NAMALWA (cell line): ENCODE results near the gene CSNK1D.

Source experiments
- DNase-seq: peaks from one replicate; pipeline ENCODE4 v3.0.0-alpha.2; 2015; ENCODE audit warnings: low spot score

Gene CSNK1D

DNA sequence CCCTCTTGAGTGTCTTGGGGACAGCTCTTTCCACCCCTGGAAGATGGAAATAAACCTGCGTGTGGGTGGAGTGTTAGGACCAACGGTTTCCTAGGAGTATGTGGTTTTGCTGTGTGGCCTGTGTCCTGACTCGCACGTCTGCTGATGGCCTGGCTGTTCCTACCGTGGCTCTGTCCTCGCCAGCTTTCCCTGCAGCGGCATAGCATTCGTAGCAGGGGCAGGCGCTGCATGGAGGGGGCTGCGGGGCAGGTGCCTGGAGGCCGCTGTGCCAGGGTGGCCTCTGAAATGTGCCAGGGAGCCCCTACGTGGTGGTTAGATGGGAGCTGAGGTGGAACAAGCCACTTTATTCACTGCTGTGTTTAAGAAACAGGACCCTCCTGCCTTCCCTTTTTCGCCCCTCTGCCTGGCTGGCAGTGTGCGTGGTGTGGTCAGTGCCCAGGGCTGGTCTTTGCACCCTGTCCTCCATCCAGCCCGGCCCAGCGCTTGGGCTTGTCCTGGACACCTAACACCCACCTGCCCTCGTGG is 34.0 kb downstream of the CSNK1D start:
- DNase-seq, result no peak

DNA sequence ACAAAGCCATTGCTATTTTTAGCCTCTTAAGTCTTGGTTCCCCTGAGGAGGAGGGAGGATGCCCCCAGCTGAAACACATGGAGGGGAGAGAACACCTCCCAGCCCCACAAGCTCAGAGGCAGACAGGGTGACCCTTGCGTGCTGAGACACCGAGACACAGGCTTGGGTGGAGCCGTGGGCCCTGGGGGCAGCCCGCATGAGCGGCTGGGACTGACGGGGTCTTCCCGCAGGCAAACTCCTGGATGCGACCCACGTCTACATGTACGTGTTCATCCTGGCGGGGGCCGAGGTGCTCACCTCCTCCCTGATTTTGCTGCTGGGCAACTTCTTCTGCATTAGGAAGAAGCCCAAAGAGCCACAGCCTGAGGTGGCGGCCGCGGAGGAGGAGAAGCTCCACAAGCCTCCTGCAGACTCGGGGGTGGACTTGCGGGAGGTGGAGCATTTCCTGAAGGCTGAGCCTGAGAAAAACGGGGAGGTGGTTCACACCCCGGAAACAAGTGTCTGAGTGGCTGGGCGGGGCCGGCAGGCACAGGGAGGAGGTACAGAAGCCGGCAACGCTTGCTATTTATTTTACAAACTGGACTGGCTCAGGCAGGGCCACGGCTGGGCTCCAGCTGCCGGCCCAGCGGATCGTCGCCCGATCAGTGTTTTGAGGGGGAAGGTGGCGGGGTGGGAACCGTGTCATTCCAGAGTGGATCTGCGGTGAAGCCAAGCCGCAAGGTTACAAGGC is 34.9 kb downstream of the CSNK1D start:
- no peak for DNase-seq

DNA sequence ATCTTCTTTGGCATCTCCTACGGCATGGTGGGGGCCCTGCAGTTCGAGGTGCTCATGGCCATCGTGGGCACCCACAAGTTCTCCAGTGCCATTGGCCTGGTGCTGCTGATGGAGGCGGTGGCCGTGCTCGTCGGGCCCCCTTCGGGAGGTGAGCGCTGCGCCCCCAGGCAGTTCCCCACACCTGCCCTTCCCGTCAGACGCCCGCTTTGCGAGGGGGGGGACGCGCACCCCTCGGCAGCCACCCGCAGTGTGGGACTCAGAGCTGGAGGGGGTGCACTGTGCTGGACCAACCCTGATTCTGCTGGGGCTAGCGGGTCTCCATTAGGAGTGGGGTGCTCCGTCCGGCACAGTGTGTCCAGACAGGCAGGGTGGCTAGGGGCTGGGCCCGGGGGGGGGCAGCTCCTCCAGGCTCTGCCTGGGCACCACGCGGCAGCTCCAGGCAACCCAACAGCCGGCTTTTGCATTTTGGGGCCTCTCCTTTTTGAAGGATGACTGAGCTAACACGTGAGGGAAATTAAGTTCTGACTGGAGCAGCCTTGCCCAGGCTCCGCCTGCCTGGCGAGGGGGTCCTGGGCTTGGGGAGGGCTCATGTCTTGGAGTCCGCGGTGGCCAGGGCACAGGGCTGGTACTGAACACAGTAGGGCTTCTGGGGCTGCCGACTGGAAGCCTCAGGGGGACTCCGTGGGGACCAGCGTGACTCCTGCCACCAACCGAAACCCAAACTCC is 35.6 kb downstream of the CSNK1D start:
- DNase-seq, result no peak

DNA sequence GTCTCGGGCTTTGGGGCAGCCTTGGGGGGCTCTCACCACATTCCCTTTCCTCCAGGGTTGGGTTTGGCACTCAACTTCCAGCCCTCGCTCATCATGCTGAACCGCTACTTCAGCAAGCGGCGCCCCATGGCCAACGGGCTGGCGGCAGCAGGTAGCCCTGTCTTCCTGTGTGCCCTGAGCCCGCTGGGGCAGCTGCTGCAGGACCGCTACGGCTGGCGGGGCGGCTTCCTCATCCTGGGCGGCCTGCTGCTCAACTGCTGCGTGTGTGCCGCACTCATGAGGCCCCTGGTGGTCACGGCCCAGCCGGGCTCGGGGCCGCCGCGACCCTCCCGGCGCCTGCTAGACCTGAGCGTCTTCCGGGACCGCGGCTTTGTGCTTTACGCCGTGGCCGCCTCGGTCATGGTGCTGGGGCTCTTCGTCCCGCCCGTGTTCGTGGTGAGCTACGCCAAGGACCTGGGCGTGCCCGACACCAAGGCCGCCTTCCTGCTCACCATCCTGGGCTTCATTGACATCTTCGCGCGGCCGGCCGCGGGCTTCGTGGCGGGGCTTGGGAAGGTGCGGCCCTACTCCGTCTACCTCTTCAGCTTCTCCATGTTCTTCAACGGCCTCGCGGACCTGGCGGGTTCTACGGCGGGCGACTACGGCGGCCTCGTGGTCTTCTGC is 36.3 kb downstream of the CSNK1D start:
- DNase-seq, result no peak

DNA sequence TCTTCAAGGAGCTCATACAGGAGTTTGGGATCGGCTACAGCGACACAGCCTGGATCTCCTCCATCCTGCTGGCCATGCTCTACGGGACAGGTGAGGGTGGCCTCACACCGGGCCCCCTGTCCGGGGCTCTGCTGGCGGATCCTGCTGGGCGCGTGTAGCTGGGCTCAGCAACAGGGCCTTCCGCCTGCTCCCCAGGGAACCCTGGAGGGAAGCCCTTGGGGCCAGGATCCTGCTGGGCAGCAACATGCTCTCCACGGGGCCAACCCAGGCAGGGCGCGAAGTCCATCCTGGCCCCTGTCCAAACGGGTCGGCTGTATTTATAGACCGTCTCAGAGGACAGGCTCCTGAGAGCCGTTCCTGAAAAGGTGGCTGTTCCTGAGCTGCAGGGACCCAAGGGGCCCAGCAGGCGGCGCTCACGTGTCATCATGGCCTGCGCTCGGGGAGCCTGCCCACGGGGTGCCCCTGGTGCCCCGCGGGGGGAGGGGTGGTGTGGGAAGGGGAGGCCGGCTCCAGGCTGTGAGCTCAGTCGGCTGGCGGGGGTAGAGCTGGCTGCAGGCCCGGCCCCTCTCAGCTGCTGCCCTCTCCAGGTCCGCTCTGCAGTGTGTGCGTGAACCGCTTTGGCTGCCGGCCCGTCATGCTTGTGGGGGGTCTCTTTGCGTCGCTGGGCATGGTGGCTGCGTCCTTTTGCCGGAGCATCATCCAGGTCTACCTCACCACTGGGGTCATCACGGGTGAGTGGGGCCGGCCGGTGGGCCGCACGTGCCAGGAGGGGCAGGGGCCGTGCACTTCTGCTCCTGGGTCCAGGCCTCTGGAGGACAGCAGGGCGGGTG is 37.1 kb downstream of the CSNK1D start:
- peak; percentile 74 for DNase-seq

DNA sequence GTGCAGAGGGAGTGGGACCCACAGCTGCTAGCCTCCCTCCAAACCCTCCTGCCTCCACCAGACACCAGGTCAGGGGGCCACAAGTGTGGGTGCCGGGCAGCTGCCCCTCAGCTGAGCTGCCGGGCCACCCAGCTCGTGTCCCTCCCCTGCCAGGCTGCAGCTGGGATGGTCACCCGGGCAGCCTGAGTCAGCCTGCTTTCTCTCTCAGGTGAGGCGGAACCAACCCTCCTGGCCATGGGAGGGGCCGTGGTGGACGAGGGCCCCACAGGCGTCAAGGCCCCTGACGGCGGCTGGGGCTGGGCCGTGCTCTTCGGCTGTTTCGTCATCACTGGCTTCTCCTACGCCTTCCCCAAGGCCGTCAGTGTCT is 37.7 kb downstream of the CSNK1D start:
- no peak for DNase-seq

DNA sequence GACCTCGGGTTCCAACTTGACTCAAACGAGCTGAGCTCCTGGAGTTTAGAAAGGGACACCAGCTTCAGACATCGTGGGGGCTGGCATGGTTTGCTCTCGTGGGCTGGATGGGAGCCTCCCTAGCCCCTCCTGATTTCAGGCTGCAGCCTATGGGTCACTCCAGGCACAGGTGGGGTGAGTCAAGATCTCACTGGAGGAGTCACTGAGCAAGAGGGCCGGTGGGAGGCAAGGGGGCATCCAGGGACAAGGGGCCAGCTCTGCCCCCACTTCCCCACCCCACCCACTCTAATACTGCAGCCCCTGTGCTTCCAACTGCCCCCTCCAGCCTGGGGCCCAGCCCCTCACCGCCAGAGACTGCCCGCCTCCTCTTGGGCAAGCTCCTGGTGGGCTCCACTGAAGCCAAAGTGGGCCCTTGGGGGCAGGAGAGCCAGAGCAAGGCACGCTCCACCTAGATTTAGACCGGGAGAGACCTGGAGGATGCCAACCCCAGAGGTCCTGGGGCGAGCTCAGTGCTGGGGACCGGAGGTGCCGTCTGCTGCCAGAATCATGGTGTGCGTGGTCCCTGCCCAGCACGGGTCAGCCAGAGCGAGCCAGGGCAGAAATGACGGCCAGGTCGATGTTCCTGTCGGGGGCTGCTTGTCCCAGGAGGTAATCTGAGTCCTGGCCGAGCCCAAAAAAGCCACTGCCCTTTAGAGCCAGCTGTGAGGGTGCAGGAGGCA is 38.3 kb downstream of the CSNK1D start:
- DNase-seq, result no peak

DNA sequence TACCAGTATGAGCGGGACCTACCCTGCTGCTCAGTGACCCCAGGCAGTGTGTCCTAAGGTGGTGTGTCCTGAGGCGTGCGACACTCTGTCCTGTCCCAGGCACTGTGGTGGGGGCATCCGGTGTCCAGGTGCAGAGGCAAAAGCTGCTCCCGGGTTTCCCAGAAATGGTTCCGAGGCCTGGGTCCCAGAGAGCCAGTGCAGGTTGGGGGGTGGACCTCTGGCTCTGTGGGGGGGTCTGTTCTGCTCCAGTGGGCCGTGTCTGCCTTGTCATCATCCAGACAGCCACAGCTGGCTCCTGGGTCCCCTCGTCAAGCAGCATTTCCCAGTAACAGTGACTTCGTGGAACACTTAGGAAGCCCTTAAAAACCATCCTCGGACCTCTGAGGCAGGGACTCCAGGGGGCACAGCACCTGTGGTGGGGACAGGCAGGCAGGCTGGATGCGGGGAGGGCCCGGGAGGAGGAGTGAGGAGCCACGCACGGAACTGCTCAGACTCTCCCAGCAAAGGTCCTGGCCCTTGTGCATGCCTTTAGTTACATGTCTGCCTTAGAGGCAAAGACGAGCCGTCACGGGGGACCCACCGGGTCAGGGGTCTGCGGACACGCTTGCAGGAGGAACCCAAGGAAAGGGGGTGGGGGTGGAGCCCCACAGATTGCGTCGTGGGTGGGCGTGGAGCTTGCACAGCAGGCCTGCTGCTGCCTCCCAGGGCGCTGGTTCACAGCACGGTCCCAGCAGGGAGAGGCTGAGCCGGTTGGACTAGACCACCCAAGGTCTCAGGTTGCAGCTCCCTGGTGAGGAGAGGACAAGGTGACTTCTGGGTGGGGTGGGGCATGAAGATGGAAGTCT is 39.1 kb downstream of the CSNK1D start:
- no peak for DNase-seq

DNA sequence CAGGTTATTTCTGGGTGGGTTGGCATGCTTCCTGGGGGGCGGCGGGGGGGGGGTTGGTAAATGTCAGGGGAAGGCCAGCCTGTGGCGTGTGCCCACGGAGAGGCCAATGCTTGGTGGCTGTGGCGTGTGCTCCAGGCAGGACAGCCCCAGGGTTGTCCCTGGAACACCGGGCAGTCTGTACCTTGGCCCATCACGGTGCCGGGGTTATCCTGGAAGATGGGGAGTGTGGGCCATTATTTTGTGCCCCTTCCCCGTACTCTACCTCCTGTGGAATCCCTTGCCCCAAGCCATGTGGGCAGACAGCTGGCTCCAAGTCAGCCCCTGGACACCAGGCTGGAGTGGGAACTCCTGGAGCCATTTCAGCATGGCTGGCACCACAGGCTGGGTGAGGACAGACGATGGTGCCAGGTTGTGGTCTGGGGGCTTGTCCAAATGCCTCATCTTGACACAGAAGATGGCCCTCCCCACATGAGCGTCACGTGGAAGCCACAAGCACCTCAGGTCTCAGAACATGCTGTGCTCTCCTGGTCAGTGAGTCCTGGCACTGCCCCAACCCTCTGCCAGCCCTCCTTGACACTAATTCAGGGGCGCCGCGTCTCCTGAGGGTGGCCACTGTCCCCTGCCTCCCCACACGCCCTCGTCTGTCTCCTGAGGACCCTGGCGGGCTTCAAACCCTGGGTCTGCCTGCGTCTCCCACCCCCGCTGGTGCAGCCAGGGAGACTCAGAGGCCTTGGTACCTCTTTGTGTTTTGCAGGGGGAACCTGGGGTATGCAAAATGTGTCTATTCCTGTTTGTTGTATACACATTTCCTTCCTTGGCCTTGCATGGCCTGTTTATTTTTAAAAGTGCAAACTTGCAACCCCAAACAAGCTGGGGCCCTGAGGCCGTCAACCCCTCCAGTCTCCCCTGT is 40.4 kb downstream of the CSNK1D start:
- DNase-seq, result no peak

DNA sequence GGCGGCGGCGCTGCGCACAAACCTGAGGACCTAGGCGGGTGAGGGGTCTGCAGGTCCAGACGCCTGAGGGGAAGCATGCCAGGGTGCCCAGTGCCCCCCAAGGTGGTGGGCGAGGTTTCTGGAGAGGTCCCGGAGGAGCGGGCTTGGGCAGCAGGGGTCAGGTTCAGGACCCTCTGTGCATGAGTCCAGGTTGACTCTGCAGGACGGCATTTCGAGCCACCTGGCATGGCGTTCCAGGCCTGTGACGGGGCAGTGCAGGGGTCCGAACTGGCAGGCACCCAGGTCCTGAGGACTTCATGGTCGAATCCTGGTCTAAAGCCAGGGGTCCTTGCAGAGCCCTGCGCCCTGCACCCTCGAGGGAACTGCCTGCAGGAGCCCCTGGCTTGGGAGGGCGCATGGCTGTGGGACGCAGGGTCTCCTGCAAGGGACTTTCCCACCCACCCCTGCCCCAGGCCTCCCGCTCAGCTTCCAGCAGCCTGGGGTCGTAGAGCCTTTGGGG is 41.1 kb downstream of the CSNK1D start:
- DNase-seq, result no peak

DNA sequence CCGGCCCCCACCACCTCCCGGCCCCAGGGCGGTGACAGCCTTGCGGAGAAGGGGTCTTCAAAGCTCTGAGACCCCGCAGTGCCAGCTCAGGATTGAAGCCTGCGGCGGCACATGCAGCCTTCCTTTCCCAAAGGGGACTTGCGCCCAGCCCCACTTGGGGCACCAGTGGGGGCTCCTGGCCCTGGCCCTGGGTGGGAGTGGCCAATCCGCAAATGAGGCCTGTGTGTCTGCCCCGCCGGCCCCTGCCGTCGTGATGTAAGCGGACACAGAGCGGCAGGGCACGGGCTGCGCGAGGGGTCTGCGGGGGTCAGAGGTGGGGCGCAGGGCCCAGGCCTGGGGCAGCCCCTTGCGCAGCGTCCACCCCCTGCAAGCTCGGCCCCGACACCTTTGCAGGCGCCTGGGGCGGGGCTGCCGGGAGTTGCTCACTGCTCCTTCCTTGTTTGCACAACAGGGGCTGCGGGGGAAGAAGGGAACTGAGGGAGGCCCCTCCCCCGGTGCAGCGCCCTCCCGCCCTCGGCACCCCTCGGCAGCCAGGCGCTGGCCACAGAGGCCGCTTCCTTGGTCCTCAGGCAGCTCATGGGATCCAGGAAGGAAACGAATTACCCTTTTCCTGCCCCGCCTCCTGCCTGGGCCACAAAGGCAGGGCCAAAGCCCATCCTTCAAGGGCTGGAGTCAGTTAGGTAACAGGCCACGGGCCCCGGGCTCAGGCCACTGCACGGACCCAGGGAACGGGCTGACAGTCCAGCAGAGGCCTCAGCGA is 41.8 kb downstream of the CSNK1D start:
- peak; percentile 42 for DNase-seq

DNA sequence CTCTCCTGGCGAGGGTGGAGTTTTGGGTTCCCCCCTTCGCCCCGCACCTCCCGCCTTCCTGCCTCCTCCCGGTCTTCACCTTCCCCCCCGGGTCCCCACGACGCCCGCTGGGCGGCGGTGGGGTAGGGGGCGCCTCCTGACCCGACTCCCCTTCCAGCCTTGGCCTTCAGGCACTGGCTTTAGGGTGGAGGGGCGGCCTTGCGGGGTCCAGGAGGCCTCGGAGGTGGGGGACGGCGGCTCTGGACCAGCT is 42.3 kb downstream of the CSNK1D start:
- DNase-seq, result no peak

DNA sequence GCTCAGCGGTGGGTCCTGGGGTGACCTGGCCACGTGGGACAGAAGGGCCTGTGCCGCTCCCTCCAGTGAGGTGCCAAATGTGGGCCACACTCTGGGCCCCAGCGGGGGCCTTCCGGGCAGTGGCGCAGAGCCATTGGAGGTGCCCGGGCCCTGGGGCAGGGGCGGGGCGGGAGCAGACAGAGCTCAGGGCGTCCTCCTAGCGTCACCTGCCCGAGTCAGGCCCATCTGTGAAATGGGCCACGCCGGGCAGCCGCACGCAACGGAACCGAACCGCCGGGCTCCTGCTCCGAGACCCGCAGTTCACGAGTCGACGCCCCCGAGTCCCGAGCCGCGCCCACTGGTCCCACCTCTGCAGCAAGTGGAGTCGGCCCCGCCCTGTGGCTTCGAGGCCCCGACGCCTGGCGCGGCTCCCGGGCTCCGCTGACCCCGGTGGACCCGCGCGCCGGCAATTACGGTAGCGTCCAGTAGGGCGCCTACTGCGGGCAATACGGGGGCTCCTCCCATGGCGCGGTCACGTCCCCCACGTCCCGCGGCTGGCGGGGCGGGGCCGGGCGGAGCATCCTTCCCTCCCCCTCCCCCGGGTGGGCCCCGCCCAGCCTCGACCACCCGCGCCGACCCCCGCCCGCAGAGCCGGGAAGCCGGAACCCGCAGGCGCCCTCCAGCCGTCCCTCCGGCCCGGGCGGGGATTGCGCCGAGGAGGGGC is 42.7 kb downstream of the CSNK1D start:
- DNase-seq, result peak; percentile 56

DNA sequence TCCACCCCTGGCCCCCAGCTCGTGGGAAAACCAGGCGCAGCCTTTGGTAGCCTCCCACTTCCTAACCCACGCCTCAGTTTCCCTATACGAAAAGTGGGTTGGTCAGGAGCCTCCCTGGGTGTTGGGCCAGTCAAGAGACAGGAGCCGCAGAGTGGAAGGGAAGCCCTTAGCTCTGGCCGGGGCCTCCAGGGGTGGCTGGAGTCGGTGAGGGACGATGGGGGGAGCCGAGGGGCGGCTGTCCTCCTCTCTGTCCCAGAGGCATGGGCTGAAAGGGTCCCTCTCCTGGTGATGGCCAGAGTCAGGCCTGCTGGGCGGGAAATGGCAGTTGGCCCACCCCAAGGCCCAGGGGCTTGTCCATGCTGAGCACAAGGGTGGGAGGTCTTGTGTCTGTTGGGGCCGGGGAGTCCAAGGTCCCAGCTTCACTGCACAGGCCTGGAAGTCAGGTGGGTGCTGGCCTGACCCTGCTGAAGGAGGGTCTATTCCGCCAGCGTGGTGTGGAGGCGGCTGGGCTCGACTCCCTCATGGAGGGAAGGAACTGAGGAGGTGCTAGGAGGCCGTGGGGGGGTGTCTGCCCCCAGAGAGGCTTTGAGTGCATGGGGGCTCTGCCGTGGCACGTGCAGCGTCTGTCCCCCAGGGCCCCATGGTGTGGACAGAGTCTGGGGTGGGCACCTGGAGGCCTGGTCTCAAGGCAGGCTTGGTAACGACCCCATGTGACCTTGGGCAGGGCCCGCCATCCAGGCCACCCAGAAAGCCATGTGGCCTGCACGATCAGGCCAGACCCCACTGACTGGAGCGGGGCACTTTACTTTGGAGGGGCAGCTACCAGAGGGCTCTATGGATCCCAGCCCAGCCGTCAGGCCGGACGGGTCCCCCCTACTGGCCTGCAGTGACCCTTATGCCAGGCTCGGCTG is 43.5 kb downstream of the CSNK1D start:
- no peak for DNase-seq

DNA sequence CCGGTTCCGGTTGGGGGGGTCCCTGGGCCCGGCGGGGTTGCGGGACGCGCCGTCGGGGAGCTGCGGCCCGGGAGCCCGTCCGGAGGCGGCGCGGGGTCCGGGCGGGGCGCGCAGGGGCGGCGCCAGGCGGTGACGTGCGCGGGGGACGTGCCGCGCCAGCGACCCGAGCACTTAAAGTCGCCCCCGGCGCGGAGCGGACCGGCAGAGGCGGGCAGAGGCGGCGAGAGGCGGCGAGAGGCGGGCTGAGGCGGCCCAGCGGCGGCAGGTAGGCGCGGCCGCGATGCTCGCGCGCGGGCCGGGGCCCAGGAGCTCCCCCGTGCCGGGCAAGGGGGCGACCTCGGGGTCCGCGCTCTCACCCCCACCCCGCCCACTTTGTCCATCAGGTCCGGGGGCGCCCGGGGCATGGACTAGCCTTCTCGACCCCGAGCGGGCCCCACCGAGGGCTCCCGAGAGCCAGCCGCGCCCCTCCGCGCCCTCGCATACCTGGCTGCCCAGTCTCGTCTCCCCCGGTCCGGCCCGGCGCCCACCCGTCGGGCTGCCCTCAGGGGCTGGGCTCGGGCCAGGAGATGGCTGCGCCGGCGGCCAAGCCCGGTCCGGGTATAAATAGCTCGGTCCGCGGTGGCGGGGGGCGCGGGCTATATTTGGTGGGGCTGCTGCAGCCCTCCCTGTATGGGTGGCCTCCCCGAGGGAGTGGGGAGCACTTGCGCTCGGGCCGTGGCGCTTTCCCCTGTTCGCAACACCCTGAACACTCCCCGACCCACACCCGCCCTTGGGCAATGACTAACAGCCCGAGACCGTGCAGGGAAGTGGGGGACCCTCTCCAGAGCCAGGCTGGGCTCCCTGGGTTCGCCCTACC is 44.4 kb downstream of the CSNK1D start, which contains the start of gene SLC16A3:
TSS of gene SLC16A3 (plus strand) at position 201 of the 856 bp plus-strand sequence. CDS start 6,967 bp downstream, outside the sequence.
- peak; percentile 72 for DNase-seq

DNA sequence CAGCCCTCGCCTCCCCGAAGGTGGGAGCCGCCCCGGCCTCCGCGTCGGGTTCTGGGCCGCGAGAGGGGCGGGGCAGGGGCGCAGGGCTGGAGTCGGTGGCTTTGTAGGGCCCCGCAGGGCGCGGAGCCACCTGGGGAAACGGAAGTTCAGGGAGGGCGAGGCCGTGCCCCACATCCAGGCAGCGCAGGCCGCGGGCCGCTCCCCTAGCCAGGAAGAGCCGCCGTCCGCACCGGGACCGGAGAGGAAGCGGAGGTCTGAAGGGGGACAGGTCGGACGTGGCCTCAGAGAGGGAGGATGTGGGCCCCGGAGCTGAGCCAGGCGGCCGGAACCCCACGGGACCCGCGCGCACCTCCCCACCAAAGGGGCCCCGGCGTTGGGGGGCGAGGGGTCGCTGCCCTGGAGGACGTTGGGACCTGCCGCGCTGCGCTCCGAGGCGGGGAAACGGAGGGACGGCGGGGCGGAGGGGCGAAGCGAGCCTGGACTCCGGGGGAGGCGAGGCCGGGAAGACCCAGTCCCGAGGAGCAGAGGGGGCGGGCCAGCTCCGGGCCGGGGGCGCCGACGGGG is 45.1 kb downstream of the CSNK1D start:
- peak; percentile 70 for DNase-seq
